Aorta (tissue), 5 donors: Measurements from ENCODE around the gene PTPRD. TPM values are rescaled to one million over a fixed set of nuclear protein-coding genes. Genes with fewer than 3 reads are reported as not detected.

ENCODE experiments used
- ATAC-seq: fragments of 200-7000 bp; cut with Tn5 transposase; one replicate; pipeline ENCODE4 v1.9.1; 2022; ENCODE audit warnings: moderate library complexity; ENCODE audit not compliant: low FRiP score
- DNase-seq, 2 donors: peaks; one replicate each; pipeline ENCODE4 v3.0.0-alpha.2; 2020
- H3K27ac ChIP-seq, 2 donors: one replicate each; pipeline ENCODE4 v1.5.1; 2013; ENCODE audit warnings: low read length in 2 of 2, mild to moderate bottlenecking in 2 of 2, moderate library complexity in 2 of 2, control low read depth in 1 of 2, inconsistent platforms in 1 of 2, low read depth in 1 of 2
- H3K27me3 ChIP-seq, 2 donors: one replicate each; pipeline ENCODE4 v1.6.1; 2013; ENCODE audit warnings: control low read depth in 1 of 2, low read length in 1 of 2, mild to moderate bottlenecking in 1 of 2, moderate library complexity in 1 of 2; ENCODE audit not compliant: insufficient read depth in 2 of 2, control insufficient read depth in 1 of 2
- H3K36me3 ChIP-seq, 2 donors: one replicate each; pipeline ENCODE4 v1.6.1; 2013; ENCODE audit warnings: control low read depth in 1 of 2, low read length in 1 of 2, mild to moderate bottlenecking in 1 of 2; ENCODE audit not compliant: insufficient read depth in 2 of 2, control insufficient read depth in 1 of 2
- H3K4me1 ChIP-seq, 2 donors: one replicate each; pipeline ENCODE4 v1.6.1; 2013; ENCODE audit warnings: low read length in 2 of 2, control low read depth in 1 of 2, mild to moderate bottlenecking in 1 of 2, moderate library complexity in 1 of 2; ENCODE audit not compliant: insufficient read depth in 2 of 2, control insufficient read depth in 1 of 2
- H3K4me3 ChIP-seq, 2 donors: one replicate each; pipeline ENCODE4 v1.5.1; 2013; ENCODE audit warnings: low read length in 2 of 2, control low read depth in 1 of 2, mild to moderate bottlenecking in 1 of 2
- H3K9me3 ChIP-seq: one replicate; pipeline ENCODE4 v1.6.1; 2013; ENCODE audit warnings: mild to moderate bottlenecking, low read length; ENCODE audit not compliant: control insufficient read depth
- WGBS, 2 donors: extraction: QIAGEN DNeasy Blood & Tissue Kit; methylation state at CpG; one replicate each; pipeline ENCODE4 v1.1.7; 2013; 5-methylcytosine and 5-hydroxymethylcytosine counted together
- intact Hi-C, 2 donors: fragments of 100-400 bp; cut with DNase I; formaldehyde crosslinking; loops; one replicate each; pipeline versions ENCODE4 v1.14.2 to v1.15.0; 2022
- polyA plus RNA-seq, 2 donors: library from polyadenylated mRNA; stranded (reverse); fragments of 200-250 nt; gene quantifications; one replicate each; pipeline ENCODE4 v1.2.3, GENCODE V29; 2013
- total RNA-seq, 2 donors: library from RNA; stranded (reverse); fragmentation: NEBNext Ultra II Directional; extraction: Animal tissue kit (Norgen Biotek cat#: 25700); gene quantifications; one replicate each; pipeline ENCODE4 v1.2.1, GENCODE V29; 2021
- donor health status: healthy with polysubstance abuse.
- donor health status: Bipolar disorder and iron deficiency.
- donor health status: DM: no; HTN: no; CAD: no.
- donor health status: DM: no; HTN: no; CAD: no.
- donor health status: DM: yes; HTN: yes; CAD: no.

PTPRD gene
- total and polyA plus RNA-seq, 4 donors = 1.5 to 92.0 (median 29.4) TPM

- H3K27me3 ChIP-seq = no peaks in the 10 kb centered on the region
- ATAC-seq = no peak
- no peak overlapping the region for H3K4me3 ChIP-seq
- intact Hi-C loops = no loop called here
- WGBS, 2 donors = 94 to 95% methylated on average over 9 of the region's 9 CpGs
- no peaks in the 10 kb centered on the region for H3K9me3 ChIP-seq
- no peaks in the 10 kb centered on the region for H3K4me1 ChIP-seq
- H3K36me3 ChIP-seq = no peaks in the 10 kb centered on the region
- no peak for DNase-seq
- H3K27ac ChIP-seq = no peak overlapping the region
Observed at GRCh38 chr9:8450810-8451545, 2161.8 kb downstream of the PTPRD start.

- ATAC-seq = no peak
- no peaks in the 10 kb centered on the region for H3K36me3 ChIP-seq
- DNase-seq = no peak
- no peaks in the 10 kb centered on the region for H3K9me3 ChIP-seq
- no peak overlapping the region for H3K27ac ChIP-seq
- no peaks in the 10 kb centered on the region for H3K4me1 ChIP-seq
- 94 to 98% methylated on average over 7 of the region's 7 CpGs for WGBS, 2 donors
- intact Hi-C loops = no loop called here
- H3K27me3 ChIP-seq = no peaks in the 10 kb centered on the region
- H3K4me3 ChIP-seq = no peak overlapping the region
Observed at GRCh38 chr9:8448226-8448625, 2164.6 kb downstream of the PTPRD start.

- Histone ChIP-seq H3K27ac (no peak overlapping the region), H3K4me1 (no peaks in the 10 kb centered on the region), H3K27me3 (no peaks in the 10 kb centered on the region), H3K4me3 (no peak overlapping the region), H3K9me3 (no peaks in the 10 kb centered on the region), H3K36me3 (no peaks in the 10 kb centered on the region)
- 86 to 90% methylated on average over 4 of the region's 4 CpGs for WGBS, 2 donors
- ATAC-seq (no peak), DNase-seq (no peak)
- intact Hi-C loops = no loop called here
Observed at GRCh38 chr9:8447601-8448000, 2165.2 kb downstream of the PTPRD start.

- Histone ChIP-seq H3K4me1 (no peaks in the 10 kb centered on the region), H3K27ac (no peak overlapping the region), H3K27me3 (no peaks in the 10 kb centered on the region), H3K4me3 (no peak overlapping the region), H3K9me3 (no peaks in the 10 kb centered on the region), H3K36me3 (peaks cover 0 to 1% of the 10 kb centered on the region in 2 donors)
- DNase-seq (no peak), ATAC-seq (no peak)
- intact Hi-C loops = no loop called here
Observed at GRCh38 chr9:8437876-8438275, 2174.9 kb downstream of the PTPRD start.

- intact Hi-C loops = no loop called here
- Histone ChIP-seq H3K27ac (no peak overlapping the region), H3K4me3 (no peak overlapping the region), H3K36me3 (peaks cover 0 to 1% of the 10 kb centered on the region in 2 donors), H3K4me1 (peaks cover 0 to 2% of the 10 kb centered on the region in 2 donors), H3K27me3 (no peaks in the 10 kb centered on the region), H3K9me3 (no peaks in the 10 kb centered on the region)
- no peak for DNase-seq
- 94 to 97% methylated on average over 4 of the region's 4 CpGs for WGBS, 2 donors
- ATAC-seq = no peak
Observed at GRCh38 chr9:8437259-8437658, 2175.5 kb downstream of the PTPRD start.

- Histone ChIP-seq H3K4me3 (no peak overlapping the region), H3K36me3 (peaks cover 0 to under 1% of the 10 kb centered on the region in 2 donors), H3K27me3 (no peaks in the 10 kb centered on the region), H3K4me1 (peaks cover 0 to 2% of the 10 kb centered on the region in 2 donors), H3K9me3 (no peaks in the 10 kb centered on the region), H3K27ac (no peak overlapping the region)
- intact Hi-C loops = no loop called here
- WGBS, 2 donors = 15 to 64% methylated on average over 1 of the region's 1 CpG
- ATAC-seq (no peak), DNase-seq (no peak)
Observed at GRCh38 chr9:8436786-8437185, 2176.0 kb downstream of the PTPRD start.

- ATAC-seq (no peak), DNase-seq (no peak)
- Histone ChIP-seq H3K36me3 (no peaks in the 10 kb centered on the region), H3K4me1 (peaks cover 0 to 2% of the 10 kb centered on the region in 2 donors), H3K4me3 (no peak overlapping the region), H3K9me3 (no peaks in the 10 kb centered on the region), H3K27ac (no peak overlapping the region), H3K27me3 (no peaks in the 10 kb centered on the region)
- 97 to 98% methylated on average over 3 of the region's 3 CpGs for WGBS, 2 donors
- intact Hi-C loops = no loop called here
Observed at GRCh38 chr9:8434621-8435020, 2178.2 kb downstream of the PTPRD start.

- WGBS, 2 donors = 54 to 62% methylated on average over 4 of the region's 4 CpGs
- Histone ChIP-seq H3K4me1 (peaks cover 0 to 2% of the 10 kb centered on the region in 2 donors), H3K4me3 (no peak overlapping the region), H3K27me3 (no peaks in the 10 kb centered on the region), H3K9me3 (no peaks in the 10 kb centered on the region), H3K36me3 (no peaks in the 10 kb centered on the region), H3K27ac (no peak overlapping the region)
- no peak for DNase-seq
- intact Hi-C loops = no loop called here
- no peak for ATAC-seq
Observed at GRCh38 chr9:8432224-8432623, 2180.6 kb downstream of the PTPRD start.

GRCh38 chr9:8431505-8431904, 2181.3 kb downstream of the PTPRD start:
- no peaks in the 10 kb centered on the region for H3K9me3 ChIP-seq
- intact Hi-C loops = no loop called here
- ATAC-seq (no peak), DNase-seq (no peak)
- H3K4me1 ChIP-seq = peaks cover 0 to 2% of the 10 kb centered on the region in 2 donors
- H3K4me3 ChIP-seq = no peak overlapping the region
- H3K27ac ChIP-seq = no peak overlapping the region
- no peaks in the 10 kb centered on the region for H3K36me3 ChIP-seq
- H3K27me3 ChIP-seq = no peaks in the 10 kb centered on the region
- 97 to 99% methylated on average over 1 of the region's 1 CpG for WGBS, 2 donors
